Tibial nerve (tissue), 4 donors: ENCODE results near the gene TPD52L1.

Source experiments
- EP300 ChIP-seq, 2 donors: sonication (generic); formaldehyde crosslinking; IDR thresholded peaks; one replicate each; pipeline ENCODE4 v1.6.1; 2017; ENCODE audit warnings: antibody characterized with exemption in 2 of 2, mild to moderate bottlenecking in 1 of 2
- POLR2A ChIP-seq, 2 donors: fragments of 450-650 bp; IDR thresholded peaks; one replicate each; pipeline ENCODE4 v1.6.1; 2017; ENCODE audit warnings: antibody characterized with exemption in 2 of 2, mild to moderate bottlenecking in 2 of 2, moderate library complexity in 2 of 2
- TF ChIP-seq, protein P1 (sequence below), 5 experiments: fragments of 200-600 bp in 3 of 5; fragments of 450-650 bp in 2 of 5; sonication (generic) in 3 of 5; IDR thresholded peaks; one replicate each; pipeline ENCODE4 v1.5.1; 2016 to 2019; ENCODE audit warnings: antibody characterized with exemption in 5 of 5, mild to moderate bottlenecking in 3 of 5, moderate library complexity in 2 of 5

DNA sequence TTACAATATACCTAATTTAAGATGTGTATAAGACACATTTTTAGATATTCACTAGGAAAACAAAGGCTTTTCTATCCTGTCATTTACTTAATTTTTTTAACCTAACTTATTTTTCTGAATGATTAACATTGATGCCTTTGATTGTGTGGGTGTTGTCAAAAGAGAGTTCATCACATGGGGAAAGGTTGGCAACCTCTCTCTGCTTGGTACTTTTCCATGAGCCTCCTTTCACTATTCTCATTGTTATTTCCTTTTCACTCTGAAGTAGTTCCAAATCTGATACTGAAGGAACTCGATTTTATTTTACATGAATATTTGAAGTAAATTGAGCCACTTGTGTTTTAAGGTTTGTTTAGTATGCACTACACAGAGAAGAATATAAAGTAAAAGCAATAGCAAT, 35.9 kb downstream of the TPD52L1 start:
- TF ChIP-seq, protein P1, sequence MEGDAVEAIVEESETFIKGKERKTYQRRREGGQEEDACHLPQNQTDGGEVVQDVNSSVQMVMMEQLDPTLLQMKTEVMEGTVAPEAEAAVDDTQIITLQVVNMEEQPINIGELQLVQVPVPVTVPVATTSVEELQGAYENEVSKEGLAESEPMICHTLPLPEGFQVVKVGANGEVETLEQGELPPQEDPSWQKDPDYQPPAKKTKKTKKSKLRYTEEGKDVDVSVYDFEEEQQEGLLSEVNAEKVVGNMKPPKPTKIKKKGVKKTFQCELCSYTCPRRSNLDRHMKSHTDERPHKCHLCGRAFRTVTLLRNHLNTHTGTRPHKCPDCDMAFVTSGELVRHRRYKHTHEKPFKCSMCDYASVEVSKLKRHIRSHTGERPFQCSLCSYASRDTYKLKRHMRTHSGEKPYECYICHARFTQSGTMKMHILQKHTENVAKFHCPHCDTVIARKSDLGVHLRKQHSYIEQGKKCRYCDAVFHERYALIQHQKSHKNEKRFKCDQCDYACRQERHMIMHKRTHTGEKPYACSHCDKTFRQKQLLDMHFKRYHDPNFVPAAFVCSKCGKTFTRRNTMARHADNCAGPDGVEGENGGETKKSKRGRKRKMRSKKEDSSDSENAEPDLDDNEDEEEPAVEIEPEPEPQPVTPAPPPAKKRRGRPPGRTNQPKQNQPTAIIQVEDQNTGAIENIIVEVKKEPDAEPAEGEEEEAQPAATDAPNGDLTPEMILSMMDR (IDR thresholded peaks at IDR 0.05), result no peak
- TF ChIP-seq POLR2A (IDR thresholded peaks at IDR 0.05), result no peak
- TF ChIP-seq EP300 (IDR thresholded peaks at IDR 0.05), result no peak
